Heart right ventricle (tissue), 16 donors: Measurements from ENCODE around the gene SPTBN1. TPM values are rescaled to one million over a fixed set of nuclear protein-coding genes. Genes with fewer than 3 reads are reported as not detected.
"Not testable (repeated sequence)": the region's sequence is repeated elsewhere in the genome, so short reads cannot be mapped to it uniquely, and the experiment has no call there.

Experiments
- ATAC-seq, 8 donors: fragments of 200-7000 bp; cut with Tn5 transposase; one replicate each; pipeline ENCODE4 v1.9.1; 2020; ENCODE audit warnings: mild to moderate bottlenecking in 8 of 8, moderate library complexity in 8 of 8, moderate number of reproducible peaks in 1 of 8
- DNase-seq, 2 donors: peaks; one replicate each; pipeline ENCODE4 v3.0.0-alpha.2; 2020
- H3K27ac ChIP-seq, 10 donors: fragments of 200-600 bp; sonication (generic) in 2 of 10; one replicate each; pipeline versions ENCODE4 v1.5.0 to v1.8.0; 2020 to 2022; ENCODE audit warnings: mild to moderate bottlenecking in 3 of 10
- H3K27me3 ChIP-seq, 7 donors: fragments of 200-600 bp; one replicate each; pipeline ENCODE4 v1.8.0; 2021 to 2022; ENCODE audit warnings: mild to moderate bottlenecking in 2 of 7
- H3K36me3 ChIP-seq, 9 donors: fragments of 200-600 bp; sonication (generic) in 1 of 9; one replicate each; pipeline versions ENCODE4 v1.5.0 to v1.8.0; 2020 to 2022; ENCODE audit warnings: mild to moderate bottlenecking in 2 of 9
- H3K4me1 ChIP-seq, 9 donors: fragments of 200-600 bp; sonication (generic) in 1 of 9; one replicate each; pipeline versions ENCODE4 v1.5.0 to v1.8.0; 2020 to 2022; ENCODE audit warnings: mild to moderate bottlenecking in 4 of 9
- H3K4me3 ChIP-seq, 10 donors: fragments of 200-600 bp; sonication (generic) in 2 of 10; one replicate each; pipeline versions ENCODE4 v1.5.0 to v1.8.0; 2020 to 2022; ENCODE audit warnings: mild to moderate bottlenecking in 7 of 10, moderate library complexity in 2 of 10
- H3K9me3 ChIP-seq, 11 donors: fragments of 200-600 bp in 10 of 11; sonication (generic) in 2 of 11; one replicate each; pipeline versions ENCODE4 v1.5.0 to v1.8.0; 2013 to 2022; ENCODE audit warnings: mild to moderate bottlenecking in 2 of 11, control low read depth in 1 of 11, moderate library complexity in 1 of 11
- CTCF ChIP-seq, 9 donors: fragments of 200-600 bp; sonication (generic) in 2 of 9; IDR thresholded peaks; one replicate each; pipeline versions ENCODE4 v1.5.0 to v1.8.0; 2021 to 2022; ENCODE audit warnings: antibody characterized with exemption in 9 of 9, mild to moderate bottlenecking in 5 of 9, moderate library complexity in 1 of 9
- WGBS, 2 donors: extraction: QIAGEN DNeasy Blood & Tissue Kit; methylation state at CpG; one replicate each; pipeline ENCODE4 v1.1.7; 2013; ENCODE audit warnings: inconsistent platforms in 1 of 2; 5-methylcytosine and 5-hydroxymethylcytosine counted together
- intact Hi-C, 10 donors: fragments of 100-400 bp; cut with DNase I; formaldehyde crosslinking; loops; one replicate each; pipeline versions ENCODE4 v1.11.1 to v1.14.2; 2022
- polyA plus RNA-seq, 2 donors: library from polyadenylated mRNA; stranded (reverse); fragments of 200-250 nt; gene quantifications; one replicate each; pipeline ENCODE4 v1.2.3, GENCODE V29; 2013
- total RNA-seq, 10 donors: library from RNA; stranded (reverse); fragmentation: NEBNext Ultra II Directional in 3 of 10; extraction: Animal tissue kit (Norgen Biotek cat#: 25700) in 3 of 10; gene quantifications; one replicate each; pipeline versions ENCODE4 v1.2.1 to v1.2.4, GENCODE V29; 2021 to 2023
- donor health status: Arrhythmogenic right ventricular cardiomyopathy.
- donor health status: ischemic (EF 13 %, LVEDD 7.1; RV severe dilation, severe dysfunction).
- donor health status: healthy with polysubstance abuse.
- donor health status: DM: no; HTN: yes; CAD: no.
- donor health status: DM: no; HTN: no; CAD: no.
- donor health status: ischemic (EF 25% LVEDD 6.9; RV normal size, moderate dysfunction).
- donor health status: ischemic (EF 25% LVEDD 5.7; RV mildly dilated, moderate dysfunction).
- donor health status: healthy.
- donor health status: DM: yes; HTN: yes; CAD: no.
- donor health status: Ischemic cardiomyopathy.
- donor health status: ischemic (EF 35%, LVEDD 5.7; RV mildly dilated, moderate dysfunction).
- donor health status: nonischemic (EF 11% LVEDD 7.7; RV severe dilation, severe dysfunction).
- donor health status: DM: yes; HTN: yes; CAD: no.
- donor health status: PGD.
- donor health status: ischemic (EF 29% LVEDD 5.4; RV normal size, mild dysfunction).
- donor health status: nonischemic (EF 23%, LVEDD 6.1; RV moderate dilation, normal function).

The SPTBN1 gene
- total and polyA plus RNA-seq, 12 donors: 91.1 to 643 (median 494) TPM

DNA sequence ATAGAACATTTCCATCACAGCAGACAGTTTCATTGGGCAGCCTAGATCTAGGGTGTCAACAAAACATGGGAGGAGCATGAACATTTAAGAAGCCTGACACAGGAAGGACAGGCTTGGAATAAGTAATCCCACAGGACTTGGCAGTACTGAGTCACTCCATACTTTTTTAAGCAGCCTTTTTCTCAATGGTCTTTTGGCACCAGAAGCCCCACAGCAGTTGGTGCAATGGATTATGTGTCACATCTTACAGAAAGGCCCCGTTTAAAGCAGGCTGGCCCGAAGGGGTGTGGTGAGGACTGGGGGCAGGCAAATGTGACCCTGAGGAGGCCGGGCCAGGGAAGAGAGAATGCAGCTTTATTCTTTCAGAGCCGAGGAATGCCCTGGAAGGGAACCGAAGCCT lies 26.6 kb downstream of the SPTBN1 start:
- TF ChIP-seq CTCF (IDR thresholded peaks at IDR 0.05): no peak
- ATAC-seq (peak; percentile 25 to 84 (median 48)), DNase-seq (peak in 1 of 2 donors; percentile 37)
- Histone ChIP-seq H3K4me3 (peak overlapping the region in 2 of 10 donors; percentile 9 to 10), H3K36me3 (peaks cover 0 to 6% (median 0%) of the 10 kb centered on the region in 9 donors), H3K27me3 (no peaks in the 10 kb centered on the region), H3K9me3 (peaks cover 0 to 14% (median 0%) of the 10 kb centered on the region in 11 donors), H3K27ac (peak overlapping the region in 9 of 10 donors; percentile 4 to 82 (median 64)), H3K4me1 (peaks cover 18 to 89% (median 81%) of the 10 kb centered on the region in 9 donors)
- 5 to 8% methylated on average over 5 of the region's 5 CpGs for WGBS, 2 donors
- intact Hi-C loops: no loop called here

DNA sequence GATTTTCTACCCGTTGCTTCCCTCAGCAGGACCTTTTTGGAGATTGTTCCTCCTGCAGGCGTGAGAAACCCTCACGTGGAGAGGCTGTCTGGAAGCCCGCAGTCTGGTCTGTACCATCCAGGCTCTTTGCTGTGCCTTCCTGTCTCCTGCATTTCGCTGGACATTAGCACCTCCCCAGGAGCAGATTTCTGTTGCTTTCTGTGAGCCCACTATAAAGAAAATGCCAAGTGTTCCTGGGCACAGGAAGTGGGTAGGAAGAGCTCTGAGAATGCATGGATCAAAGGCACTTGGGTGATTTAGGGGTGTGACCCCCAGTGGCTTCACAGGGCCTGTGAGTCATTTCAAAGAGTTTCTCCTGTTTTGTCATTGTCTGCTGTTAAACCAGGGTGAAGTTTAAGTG lies 27.3 kb downstream of the SPTBN1 start:
- intact Hi-C loops: no loop called here
- Histone ChIP-seq H3K27me3 (no peaks in the 10 kb centered on the region), H3K36me3 (peaks cover 0 to 6% (median 0%) of the 10 kb centered on the region in 9 donors), H3K4me1 (peaks cover 24 to 89% (median 80%) of the 10 kb centered on the region in 9 donors), H3K27ac (peak overlapping the region in 9 of 10 donors; percentile 4 to 82 (median 64)), H3K9me3 (peaks cover 0 to 14% (median 0%) of the 10 kb centered on the region in 11 donors), H3K4me3 (peak overlapping the region in 2 of 10 donors; percentile 9 to 10)
- ATAC-seq: peak in 6 of 8 donors; percentile 6 to 54 (median 24)
- 18 to 24% methylated on average over 5 of the region's 5 CpGs for WGBS, 2 donors
- no peak for DNase-seq
- TF ChIP-seq CTCF (IDR thresholded peaks at IDR 0.05): no peak

- H3K9me3 ChIP-seq, H3K36me3 ChIP-seq, DNase-seq, ATAC-seq, H3K4me3 ChIP-seq, intact Hi-C loops, H3K27me3 ChIP-seq: not testable (repeated sequence)
- H3K4me1 ChIP-seq: peaks cover 32 to 89% (median 80%) of the 10 kb centered on the region in 9 donors
- 95 to 96% methylated on average over 22 to 35 of the region's 35 CpGs for WGBS, 2 donors
- H3K27ac ChIP-seq: peak overlapping the region in 1 of 10 donors; percentile 29
Observed at GRCh38 chr2:54485756-54486155, 29.6 kb downstream of the SPTBN1 start.

GRCh38 chr2:54486766-54487165 lies 30.6 kb downstream of the SPTBN1 start:
- WGBS, 2 donors: 40 to 56% methylated on average over 4 of the region's 4 CpGs
- H3K4me1 ChIP-seq: peaks cover 32 to 90% (median 83%) of the 10 kb centered on the region in 9 donors
- TF ChIP-seq CTCF (IDR thresholded peaks at IDR 0.05): no peak

GRCh38 chr2:54490863-54491262 lies 34.7 kb downstream of the SPTBN1 start:
- Histone ChIP-seq H3K4me1 (peaks cover 13 to 97% (median 90%) of the 10 kb centered on the region in 9 donors), H3K4me3 (no peak overlapping the region), H3K36me3 (peaks cover 0 to 32% (median 0%) of the 10 kb centered on the region in 9 donors), H3K27ac (peak overlapping the region in 6 of 10 donors; percentile 18 to 56 (median 36)), H3K27me3 (no peaks in the 10 kb centered on the region), H3K9me3 (no peaks in the 10 kb centered on the region)
- 40 to 45% methylated on average over 2 of the region's 2 CpGs for WGBS, 2 donors
- DNase-seq (no peak), ATAC-seq (peak in 1 of 8 donors; percentile 20)
- intact Hi-C loops: no loop called here
- TF ChIP-seq CTCF (IDR thresholded peaks at IDR 0.05): no peak

More at GRCh38 chr2:54486766-54487165, 30.6 kb downstream of the SPTBN1 start:
- peak overlapping the region in 5 of 10 donors; percentile 6 to 50 (median 29) for H3K27ac ChIP-seq
- H3K36me3 ChIP-seq: peaks cover 0 to 6% (median 0%) of the 10 kb centered on the region in 9 donors
- DNase-seq: no peak
- H3K4me3 ChIP-seq: no peak overlapping the region
- no peaks in the 10 kb centered on the region for H3K9me3 ChIP-seq
- no peak for ATAC-seq
- intact Hi-C loops: no loop called here
- no peaks in the 10 kb centered on the region for H3K27me3 ChIP-seq
